ENCODE data around the gene FPGS. TPM values are rescaled to one million over a fixed set of nuclear protein-coding genes. Genes with fewer than 3 reads are reported as not detected.
A peak's percentile ranks its signal among the peaks of the same experiment; 100 is the strongest.

FPGS gene
- total RNA-seq, 4 donors from 2014 or later = 42.5 to 91.4 (median 63.2) TPM

DNA sequence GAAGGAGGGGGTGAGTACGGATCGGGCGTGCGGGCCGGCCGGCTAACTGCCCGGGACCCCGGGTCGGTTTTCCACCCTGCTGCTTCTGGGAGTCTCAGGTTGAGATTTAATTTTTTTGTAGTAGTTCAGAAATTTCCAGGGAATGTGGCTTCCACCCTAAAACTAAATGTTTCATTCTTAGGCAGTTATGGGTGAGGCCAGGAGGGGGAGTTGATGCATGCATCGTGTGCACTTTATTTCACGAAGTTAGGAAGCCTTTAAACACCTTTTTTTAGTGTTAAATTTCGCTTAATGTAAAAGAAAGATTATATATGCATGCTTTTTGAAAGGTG is 15.9 kb upstream of the FPGS start:
- peak overlapping the region; percentile 98 to 99 for H3K4me3 ChIP-seq
- no peak for ATAC-seq
- WGBS, 2 donors (ENCODE audit: low coverage in 1 of 2) = 0 to 2% methylated on average over 11 to 12 of the region's 12 CpGs
- H3K4me1 ChIP-seq = peaks cover 0 to 58% (median 20%) of the 10 kb centered on the region in 3 donors
- TF ChIP-seq POLR2AphosphoS5 (IDR thresholded peaks at IDR 0.05) (no peak), EP300 (IDR thresholded peaks at IDR 0.05) (no peak)
- TF ChIP-seq, protein P1, sequence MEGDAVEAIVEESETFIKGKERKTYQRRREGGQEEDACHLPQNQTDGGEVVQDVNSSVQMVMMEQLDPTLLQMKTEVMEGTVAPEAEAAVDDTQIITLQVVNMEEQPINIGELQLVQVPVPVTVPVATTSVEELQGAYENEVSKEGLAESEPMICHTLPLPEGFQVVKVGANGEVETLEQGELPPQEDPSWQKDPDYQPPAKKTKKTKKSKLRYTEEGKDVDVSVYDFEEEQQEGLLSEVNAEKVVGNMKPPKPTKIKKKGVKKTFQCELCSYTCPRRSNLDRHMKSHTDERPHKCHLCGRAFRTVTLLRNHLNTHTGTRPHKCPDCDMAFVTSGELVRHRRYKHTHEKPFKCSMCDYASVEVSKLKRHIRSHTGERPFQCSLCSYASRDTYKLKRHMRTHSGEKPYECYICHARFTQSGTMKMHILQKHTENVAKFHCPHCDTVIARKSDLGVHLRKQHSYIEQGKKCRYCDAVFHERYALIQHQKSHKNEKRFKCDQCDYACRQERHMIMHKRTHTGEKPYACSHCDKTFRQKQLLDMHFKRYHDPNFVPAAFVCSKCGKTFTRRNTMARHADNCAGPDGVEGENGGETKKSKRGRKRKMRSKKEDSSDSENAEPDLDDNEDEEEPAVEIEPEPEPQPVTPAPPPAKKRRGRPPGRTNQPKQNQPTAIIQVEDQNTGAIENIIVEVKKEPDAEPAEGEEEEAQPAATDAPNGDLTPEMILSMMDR (IDR thresholded peaks at IDR 0.05) = peak in 2 of 4 experiments; percentile 20 to 42
- no peaks in the 10 kb centered on the region for H3K27me3 ChIP-seq
- H3K36me3 ChIP-seq = peaks cover 0 to 48% of the 10 kb centered on the region in 2 donors
- H3K9me3 ChIP-seq = no peaks in the 10 kb centered on the region
- peak overlapping the region; percentile 76 to 99 (median 97) for H3K27ac ChIP-seq

DNA sequence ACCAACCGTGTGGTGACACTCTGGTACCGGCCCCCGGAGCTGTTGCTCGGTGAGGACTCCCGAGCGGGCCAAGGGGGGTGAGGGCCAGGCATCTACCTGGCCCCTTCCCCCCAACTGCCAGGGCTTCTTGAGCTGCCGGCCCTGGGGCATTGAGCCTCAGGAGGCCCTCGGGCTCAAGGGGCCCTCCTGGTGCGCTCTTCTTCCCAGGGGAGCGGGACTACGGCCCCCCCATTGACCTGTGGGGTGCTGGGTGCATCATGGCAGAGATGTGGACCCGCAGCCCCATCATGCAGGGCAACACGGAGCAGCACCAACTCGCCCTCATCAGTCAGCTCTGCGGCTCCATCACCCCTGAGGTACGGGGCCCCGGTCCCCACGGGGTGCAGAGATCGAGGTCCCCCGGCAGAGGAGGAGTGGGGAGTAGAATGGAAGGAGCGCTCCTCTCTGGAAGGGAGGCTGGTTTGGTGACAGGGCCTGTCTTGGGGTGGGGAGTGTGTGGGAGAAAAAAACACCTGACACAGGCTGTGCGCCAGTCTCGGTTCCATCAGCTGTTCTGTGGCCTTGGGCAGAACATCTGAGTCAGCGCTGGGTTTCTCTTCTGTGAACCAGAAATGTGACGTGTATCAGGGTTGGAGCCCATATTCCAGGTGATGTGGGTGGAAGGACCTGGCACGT is 14.2 kb upstream of the FPGS start:
- peaks cover 0 to 65% of the 10 kb centered on the region in 2 donors for H3K36me3 ChIP-seq
- H3K4me3 ChIP-seq = no peak overlapping the region
- no peak for ATAC-seq
- H3K9me3 ChIP-seq = no peaks in the 10 kb centered on the region
- H3K4me1 ChIP-seq = peaks cover 0 to 58% (median 19%) of the 10 kb centered on the region in 3 donors
- H3K27ac ChIP-seq = no peak overlapping the region
- TF ChIP-seq POLR2AphosphoS5 (IDR thresholded peaks at IDR 0.05) (no peak), POLR2A (IDR thresholded peaks at IDR 0.05) (no peak), EP300 (IDR thresholded peaks at IDR 0.05) (no peak)
- TF ChIP-seq, protein P1 (IDR thresholded peaks at IDR 0.05) = no peak
- H3K27me3 ChIP-seq = no peaks in the 10 kb centered on the region
- WGBS, 2 donors (ENCODE audit: low coverage in 1 of 2) = no CpG with 5 or more reads among the region's 26 CpGs

DNA sequence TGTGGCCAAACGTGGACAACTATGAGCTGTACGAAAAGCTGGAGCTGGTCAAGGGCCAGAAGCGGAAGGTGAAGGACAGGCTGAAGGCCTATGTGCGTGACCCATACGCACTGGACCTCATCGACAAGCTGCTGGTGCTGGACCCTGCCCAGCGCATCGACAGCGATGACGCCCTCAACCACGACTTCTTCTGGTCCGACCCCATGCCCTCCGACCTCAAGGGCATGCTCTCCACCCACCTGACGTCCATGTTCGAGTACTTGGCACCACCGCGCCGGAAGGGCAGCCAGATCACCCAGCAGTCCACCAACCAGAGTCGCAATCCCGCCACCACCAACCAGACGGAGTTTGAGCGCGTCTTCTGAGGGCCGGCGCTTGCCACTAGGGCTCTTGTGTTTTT is 13.5 kb upstream of the FPGS start:
- peaks cover 0 to 72% of the 10 kb centered on the region in 2 donors for H3K36me3 ChIP-seq
- no peak overlapping the region for H3K4me3 ChIP-seq
- WGBS, 2 donors (ENCODE audit: low coverage in 1 of 2) = 84 to 90% methylated on average over 11 to 18 of the region's 25 CpGs
- TF ChIP-seq POLR2AphosphoS5 (IDR thresholded peaks at IDR 0.05) = no peak
- no peak for TF ChIP-seq EP300 (IDR thresholded peaks at IDR 0.05)
- TF ChIP-seq, protein P1 (IDR thresholded peaks at IDR 0.05) = no peak
- no peak for TF ChIP-seq POLR2A (IDR thresholded peaks at IDR 0.05)
- H3K27ac ChIP-seq = no peak overlapping the region
- peaks cover 0 to 56% (median 14%) of the 10 kb centered on the region in 3 donors for H3K4me1 ChIP-seq
- H3K9me3 ChIP-seq = no peaks in the 10 kb centered on the region
- no peak for ATAC-seq
- no peaks in the 10 kb centered on the region for H3K27me3 ChIP-seq

DNA sequence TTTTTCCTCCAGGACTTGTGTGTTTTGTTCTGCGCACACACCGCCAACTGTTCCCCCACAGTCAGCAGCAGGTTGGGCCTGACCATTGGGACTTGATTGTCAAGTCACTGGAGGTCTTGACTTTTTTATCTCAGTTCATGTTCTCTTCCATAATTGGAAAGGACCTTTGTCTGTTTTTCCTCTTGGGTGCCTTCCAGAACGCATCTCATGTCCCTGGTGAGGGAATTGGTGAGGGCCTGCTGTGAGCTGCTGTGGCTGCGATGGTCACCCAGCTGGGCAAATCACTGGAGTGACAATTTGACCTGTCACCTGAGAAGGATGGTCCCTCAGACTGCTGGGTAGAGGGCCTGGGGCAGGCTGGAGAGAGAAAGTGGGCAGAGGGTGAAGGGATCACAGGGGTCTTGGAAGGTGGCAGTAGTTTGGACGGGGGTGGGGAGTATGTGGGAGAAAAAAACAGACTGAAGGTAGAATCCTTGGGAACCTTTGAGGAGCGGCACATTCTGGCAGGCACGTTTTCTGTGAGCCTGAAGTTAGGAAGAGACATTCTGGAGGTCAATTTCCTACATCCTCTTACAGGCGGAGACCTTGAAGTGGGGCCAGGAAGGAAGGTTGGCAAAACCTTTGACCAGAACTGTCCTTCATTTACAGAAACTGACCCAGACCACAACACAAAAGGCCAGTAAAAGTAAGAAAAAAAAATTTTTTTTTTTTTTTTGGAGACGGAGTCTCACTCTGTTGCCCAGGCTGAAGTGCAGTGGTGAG is 12.4 kb upstream of the FPGS start:
- ATAC-seq = no peak
- Histone ChIP-seq H3K27ac (peak overlapping the region in 1 of 4 donors; percentile 4), H3K9me3 (no peaks in the 10 kb centered on the region), H3K4me3 (no peak overlapping the region), H3K36me3 (peaks cover 0 to 72% of the 10 kb centered on the region in 2 donors), H3K4me1 (peaks cover 0 to 51% (median 8%) of the 10 kb centered on the region in 3 donors), H3K27me3 (no peaks in the 10 kb centered on the region)
- WGBS, 2 donors (ENCODE audit: low coverage in 1 of 2) = 77 to 82% methylated on average over 3 to 8 of the region's 9 CpGs
- TF ChIP-seq, protein P1 (IDR thresholded peaks at IDR 0.05) = no peak
- no peak for TF ChIP-seq EP300 (IDR thresholded peaks at IDR 0.05)
- TF ChIP-seq POLR2AphosphoS5 (IDR thresholded peaks at IDR 0.05) = no peak
- TF ChIP-seq POLR2A (IDR thresholded peaks at IDR 0.05) = no peak

Measured in gastroesophageal sphincter (tissue), 4 donors.